Calu3 (cell line): ENCODE results near the gene GRB10. TPM values are rescaled to one million over a fixed set of nuclear protein-coding genes. Genes with fewer than 3 reads are reported as not detected.

Experiments used
- BruUV-seq: library from RNA; stranded (reverse); fragments of 400-500 nt; replicated peaks from 2 replicates; lab custom pipeline; 2021; lab: Mats Ljungman, UMichigan
- CTCF ChIA-PET: fragments of 300-600 bp; sonication (Branson Sonifier 250); formaldehyde crosslinking; loops from one replicate; lab custom pipeline; 2022; ENCODE audit warnings: antibody characterized with exemption; lab: Charles Lee
- DNase-seq: peaks from one replicate; pipeline ENCODE4 v3.0.0; 2022
- H3K27ac Mint-ChIP-seq: one replicate; pipeline ENCODE4 v1.8.0; 2022; ENCODE audit warnings: mixed read lengths; ENCODE audit not compliant: unreplicated experiment
- H3K27me3 Mint-ChIP-seq: one replicate; pipeline ENCODE4 v1.8.0; 2022; ENCODE audit warnings: mixed read lengths; ENCODE audit not compliant: unreplicated experiment
- H3K36me3 Mint-ChIP-seq: one replicate; pipeline ENCODE4 v1.8.0; 2022; ENCODE audit warnings: mild to moderate bottlenecking, moderate library complexity, mixed read lengths; ENCODE audit not compliant: insufficient read depth, unreplicated experiment
- H3K4me1 Mint-ChIP-seq: one replicate; pipeline ENCODE4 v1.8.0; 2022; ENCODE audit warnings: mild to moderate bottlenecking, low read depth, mixed read lengths; ENCODE audit not compliant: unreplicated experiment
- H3K4me3 Mint-ChIP-seq: one replicate; pipeline ENCODE4 v1.8.0; 2022; ENCODE audit warnings: mild to moderate bottlenecking, low read depth, moderate library complexity, mixed read lengths; ENCODE audit not compliant: unreplicated experiment
- H3K9me3 Mint-ChIP-seq: one replicate; pipeline ENCODE4 v1.8.0; 2022; ENCODE audit warnings: low read depth, mixed read lengths; ENCODE audit not compliant: unreplicated experiment
- CTCF ChIP-seq: fragments of 200-600 bp; IDR thresholded peaks from one replicate; pipeline ENCODE4 v1.8.0; 2022; ENCODE audit warnings: antibody characterized with exemption; ENCODE audit not compliant: unreplicated experiment
- intact Hi-C: fragments of 100-400 bp; cut with micrococcal nuclease; formaldehyde crosslinking; loops from one replicate; pipeline ENCODE4 v1.10.0; 2022; ENCODE audit not compliant: unreplicated experiment
- total RNA-seq: library from RNA; stranded (reverse); gene quantifications from 2 replicates; pipeline ENCODE4 v1.2.3, GENCODE V29; 2022

GRB10 gene
- total RNA-seq, 1 experiment from 2014 or later = 90.6 TPM

GRCh38 chr7:50625360-50625759 is 157.3 kb downstream of the GRB10 start:
- CTCF ChIA-PET = interaction anchor here (1.1 kb wide), 1 partner anchor 536 kb away, joined by 3 read pairs; no protein-coding TSS in a partner anchor
- no peaks in the 10 kb centered on the region for H3K4me1 Mint-ChIP-seq
- no peak for DNase-seq
- intact Hi-C loops = no loop called here
- H3K4me3 Mint-ChIP-seq = no peak overlapping the region
- H3K27ac Mint-ChIP-seq = no peak overlapping the region
- no peak for TF ChIP-seq CTCF
- no peaks in the 10 kb centered on the region for H3K9me3 Mint-ChIP-seq
- no TSS peak for BruUV-seq
- H3K27me3 Mint-ChIP-seq = no peaks in the 10 kb centered on the region
- H3K36me3 Mint-ChIP-seq = peaks cover 4% of the 10 kb centered on the region

GRCh38 chr7:50622821-50623220 is 159.9 kb downstream of the GRB10 start:
- H3K36me3 Mint-ChIP-seq = peaks cover 10% of the 10 kb centered on the region
- BruUV-seq = no TSS peak
- intact Hi-C loops = no loop called here
- CTCF ChIA-PET = no interaction called here
- H3K4me3 Mint-ChIP-seq = no peak overlapping the region
- H3K4me1 Mint-ChIP-seq = peaks cover 8% of the 10 kb centered on the region
- TF ChIP-seq CTCF = no peak
- DNase-seq = no peak
- H3K27ac Mint-ChIP-seq = no peak overlapping the region
- H3K27me3 Mint-ChIP-seq = no peaks in the 10 kb centered on the region
- H3K9me3 Mint-ChIP-seq = no peaks in the 10 kb centered on the region

GRCh38 chr7:50621973-50622490 is 160.7 kb downstream of the GRB10 start:
- H3K27ac Mint-ChIP-seq = no peak overlapping the region
- BruUV-seq = no TSS peak

GRCh38 chr7:50621206-50621605 is 161.5 kb downstream of the GRB10 start:
- Mint-ChIP-seq H3K9me3 (no peaks in the 10 kb centered on the region), H3K27ac (no peak overlapping the region), H3K36me3 (peaks cover 10% of the 10 kb centered on the region), H3K4me1 (peaks cover 8% of the 10 kb centered on the region), H3K27me3 (no peaks in the 10 kb centered on the region), H3K4me3 (no peak overlapping the region)
- intact Hi-C loops = no loop called here
- no TSS peak for BruUV-seq
- CTCF ChIA-PET = interaction anchor here (0.6 kb wide), 1 partner anchor 304 kb away, joined by 4 read pairs; no protein-coding TSS in a partner anchor
- no peak for TF ChIP-seq CTCF
- DNase-seq = no peak

More at GRCh38 chr7:50621973-50622490, 160.7 kb downstream of the GRB10 start:
- no peak for DNase-seq
- CTCF ChIA-PET = no interaction called here
- H3K9me3 Mint-ChIP-seq = no peaks in the 10 kb centered on the region
- intact Hi-C loops = no loop called here
- no peak for TF ChIP-seq CTCF
- no peak overlapping the region for H3K4me3 Mint-ChIP-seq
- H3K36me3 Mint-ChIP-seq = peaks cover 10% of the 10 kb centered on the region
- no peaks in the 10 kb centered on the region for H3K27me3 Mint-ChIP-seq
- peaks cover 8% of the 10 kb centered on the region for H3K4me1 Mint-ChIP-seq
